Activated T-helper 9 cell treated with anti-CD3 and anti-CD28 coated beads, Interleukin-2, amount 50 U/mL, for 16 hours (primary cell): ENCODE data around the gene CYP27C1.

ENCODE experiments used
- DNase-seq: peaks from one replicate; pipeline ENCODE4 v3.0.0-alpha.2; 2020; ENCODE audit warnings: low read depth

The CYP27C1 gene

GRCh38 chr2:127193164-127193966 is 26.7 kb downstream of the CYP27C1 start:
- DNase-seq: no peak

DNA sequence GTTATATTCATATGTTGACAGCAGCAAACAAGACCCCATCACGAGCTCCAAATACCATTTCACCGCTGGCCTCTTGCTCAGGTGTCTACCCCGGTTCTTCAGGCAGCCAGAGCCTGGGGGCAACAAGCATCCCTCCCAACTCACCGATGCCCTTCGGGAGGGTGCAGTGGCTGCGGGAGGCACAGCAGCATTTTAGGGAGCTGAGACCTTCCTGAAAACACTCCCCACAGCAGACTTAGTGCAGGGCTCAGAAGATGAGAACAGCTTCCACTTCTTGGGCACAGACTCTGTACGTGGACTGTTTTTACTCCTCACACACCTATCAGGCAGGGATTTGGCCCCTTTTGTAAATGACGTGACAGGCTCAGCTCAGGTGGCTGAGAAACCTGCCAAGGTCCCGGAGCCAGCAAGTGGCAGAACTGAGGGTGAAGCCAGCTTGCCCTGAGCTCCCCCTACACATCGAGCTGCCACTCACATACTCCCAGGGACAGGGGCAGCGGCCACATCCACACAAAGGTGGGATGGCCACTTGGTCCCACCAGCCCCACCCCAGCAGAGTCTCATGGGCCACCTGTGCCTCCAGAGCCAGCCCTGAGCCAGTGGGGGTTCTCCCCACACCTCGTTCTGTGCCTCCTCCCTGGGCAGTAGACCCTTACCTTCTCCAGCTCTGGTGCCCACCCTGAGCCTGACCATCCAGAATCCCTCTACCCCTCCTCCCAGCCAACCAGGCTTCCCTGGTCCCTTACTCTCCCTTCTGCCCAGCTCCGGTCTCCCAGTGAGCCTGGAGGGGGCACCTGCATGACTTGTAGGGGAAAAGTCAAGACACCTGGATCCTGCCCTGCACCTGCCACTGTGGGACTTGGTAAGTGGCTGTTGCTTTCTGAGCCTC is 28.5 kb downstream of the CYP27C1 start:
- DNase-seq: no peak

GRCh38 chr2:127188797-127189196 is 31.3 kb downstream of the CYP27C1 start:
- no peak for DNase-seq

GRCh38 chr2:127187831-127188230 is 32.3 kb downstream of the CYP27C1 start:
- DNase-seq: no peak

DNA sequence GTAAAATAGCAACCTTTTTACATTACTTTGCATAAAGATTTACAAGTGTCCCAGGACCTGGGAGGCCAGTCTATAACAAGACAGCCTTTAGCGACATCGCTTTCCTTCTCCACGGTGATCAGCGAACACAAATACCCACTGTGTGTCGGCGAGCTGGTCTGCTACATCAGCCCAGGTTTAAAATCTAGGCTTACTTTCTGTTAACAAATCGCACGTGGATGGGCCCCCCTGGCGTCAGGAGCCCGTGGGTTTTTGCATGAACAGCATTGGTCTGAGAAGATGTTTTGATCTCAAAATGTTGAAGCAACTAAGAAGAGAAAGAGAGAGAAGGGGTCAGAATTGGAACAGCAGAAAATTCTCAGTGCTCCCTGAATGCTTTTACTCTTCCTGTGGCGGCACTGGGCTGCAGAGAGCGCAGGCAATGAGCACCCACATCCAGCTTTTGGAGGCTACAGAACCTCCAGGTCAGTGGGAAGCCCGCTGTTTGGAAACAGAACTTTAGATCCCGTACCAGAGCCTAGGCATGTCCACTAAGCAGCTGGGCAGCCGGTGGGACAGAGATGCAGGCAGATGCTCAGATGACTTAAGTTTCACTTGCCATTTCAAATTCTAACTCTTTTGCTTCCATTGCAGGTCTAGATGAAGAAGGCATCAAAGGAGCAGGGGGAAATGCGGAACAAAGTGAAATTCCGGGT is 32.9 kb downstream of the CYP27C1 start:
- DNase-seq: no peak

DNA sequence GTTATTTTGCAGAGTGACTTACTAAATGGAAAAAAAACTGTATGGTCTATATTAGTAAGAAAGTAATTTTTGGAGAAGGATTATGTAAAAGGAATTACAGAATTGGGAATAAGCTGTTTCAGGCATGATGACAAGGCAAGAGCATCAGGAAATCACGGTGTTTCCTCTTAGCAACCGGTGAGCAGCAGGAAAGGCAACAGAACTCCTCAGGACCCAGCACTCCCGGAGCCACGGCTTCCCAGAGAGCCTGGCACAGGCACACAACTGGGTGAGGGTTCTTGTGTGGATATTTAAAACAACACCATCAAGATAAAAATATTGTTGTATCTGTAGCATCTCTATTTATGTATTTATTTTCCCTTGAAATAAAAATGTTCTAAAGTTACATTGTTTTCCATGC is 34.4 kb downstream of the CYP27C1 start:
- no peak for DNase-seq

DNA sequence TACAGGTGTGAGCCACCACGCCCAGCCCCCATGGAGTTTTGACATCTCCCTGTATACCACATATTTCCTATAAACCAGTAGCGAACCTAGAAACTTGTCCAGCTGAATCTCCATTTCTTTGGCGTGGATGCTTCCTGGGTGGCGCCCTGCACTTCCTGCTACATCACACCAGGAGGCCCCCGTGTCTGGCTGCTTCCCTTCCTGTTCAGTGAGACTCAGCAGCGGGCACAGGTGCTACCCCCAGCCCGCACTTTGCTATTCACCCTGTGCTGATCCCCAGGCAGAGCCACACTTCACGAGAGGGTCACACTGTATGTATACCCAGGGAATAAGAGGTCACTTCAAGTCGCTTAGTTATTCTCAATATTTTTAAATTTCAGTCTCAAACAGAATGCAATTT is 35.0 kb downstream of the CYP27C1 start:
- DNase-seq: no peak

DNA sequence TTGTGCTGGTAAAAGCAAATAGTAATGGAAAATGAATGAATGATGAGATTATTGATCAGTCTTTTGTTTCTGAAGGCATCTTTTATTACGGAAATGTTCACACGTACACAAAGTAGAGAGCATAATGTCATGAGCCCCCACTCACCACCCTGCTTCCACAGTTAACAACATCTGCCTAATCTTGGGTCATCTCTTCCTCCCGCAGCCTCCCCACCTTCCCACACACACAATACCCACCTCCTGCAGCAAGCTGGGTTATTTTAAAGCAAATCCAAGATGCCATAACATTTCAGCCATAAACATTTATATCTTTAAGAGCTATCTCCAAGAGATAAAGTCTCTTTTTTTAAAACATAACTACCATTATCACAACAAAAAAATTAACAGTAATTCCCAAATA is 36.3 kb downstream of the CYP27C1 start:
- DNase-seq: no peak

DNA sequence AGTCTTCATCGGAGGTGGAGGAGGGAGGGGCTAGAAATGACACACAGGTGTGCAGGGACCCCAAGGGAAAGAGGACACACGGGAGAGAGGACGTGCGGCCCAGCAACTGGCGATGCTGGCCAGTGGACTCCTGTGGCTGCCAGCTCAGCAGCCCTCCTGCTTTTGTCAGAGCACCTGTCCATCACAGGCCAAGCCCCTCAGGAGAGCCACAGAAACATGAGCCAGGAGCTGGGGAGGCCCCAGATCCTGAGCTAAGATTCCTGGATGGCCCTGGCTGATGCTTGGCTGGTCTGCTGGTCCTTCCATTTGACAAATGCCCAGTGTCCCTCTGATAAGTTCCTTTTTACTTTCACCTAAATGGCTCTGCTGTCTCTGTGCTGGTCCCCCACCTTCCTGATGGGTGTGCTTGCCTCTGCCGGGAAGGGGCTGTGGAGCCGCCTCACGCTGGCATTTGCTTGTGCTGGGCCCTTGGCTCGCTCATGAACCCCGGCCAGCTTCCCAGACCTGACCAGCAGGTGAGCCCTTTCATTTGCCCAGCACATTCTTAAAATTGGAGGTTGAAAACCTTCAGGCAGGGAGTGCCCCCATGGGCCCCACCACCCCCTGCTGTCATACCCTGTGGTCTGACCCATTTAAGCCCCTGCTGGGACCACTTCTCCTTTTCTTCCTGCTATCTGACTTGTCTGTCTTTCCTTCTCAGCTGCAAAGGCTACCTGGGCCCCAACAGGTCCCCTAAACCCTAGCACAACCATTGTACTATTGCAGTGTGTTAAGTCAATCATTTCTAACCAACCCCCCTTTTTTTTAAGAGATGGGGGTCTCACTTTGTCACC is 37.3 kb downstream of the CYP27C1 start:
- no peak for DNase-seq

GRCh38 chr2:127181851-127182250 is 38.2 kb downstream of the CYP27C1 start:
- no peak for DNase-seq

- no peak for DNase-seq
Measured at GRCh38 chr2:127179766-127180165, 40.3 kb downstream of the CYP27C1 start.

DNA sequence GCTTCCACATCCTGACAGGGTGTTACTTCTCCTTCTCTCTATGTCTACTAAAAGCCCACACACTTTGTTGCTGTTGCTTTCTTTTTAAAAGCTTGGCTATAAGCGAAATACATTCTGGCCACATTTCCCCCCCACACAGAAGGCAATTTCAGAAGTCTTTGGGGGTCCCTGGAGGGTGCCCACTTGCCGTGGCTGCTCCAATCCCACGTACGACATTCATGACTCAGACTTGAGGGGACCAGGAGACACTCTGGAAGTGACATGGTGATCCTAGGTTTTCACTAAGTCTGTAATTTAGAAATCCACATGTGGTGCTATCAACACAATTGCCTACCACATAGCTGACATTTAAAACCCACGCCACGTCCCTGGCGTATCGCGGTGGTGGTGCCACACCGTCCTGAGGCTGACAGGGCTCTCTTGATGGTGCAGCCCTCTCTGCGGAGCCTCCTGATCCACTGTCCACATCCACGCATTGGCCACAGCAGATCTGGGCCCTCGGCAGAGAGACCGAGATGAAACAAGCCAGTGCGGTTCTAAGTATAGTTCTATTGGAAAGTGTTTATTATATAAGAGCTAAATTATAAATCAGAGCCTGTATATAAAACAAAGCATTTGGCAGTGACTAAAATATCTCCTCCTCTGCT is 42.4 kb downstream of the CYP27C1 start:
- DNase-seq: no peak

- no peak for DNase-seq
Measured at GRCh38 chr2:127176371-127177311, 43.5 kb downstream of the CYP27C1 start.

GRCh38 chr2:127175751-127176354 is 44.2 kb downstream of the CYP27C1 start:
- DNase-seq: no peak

DNA sequence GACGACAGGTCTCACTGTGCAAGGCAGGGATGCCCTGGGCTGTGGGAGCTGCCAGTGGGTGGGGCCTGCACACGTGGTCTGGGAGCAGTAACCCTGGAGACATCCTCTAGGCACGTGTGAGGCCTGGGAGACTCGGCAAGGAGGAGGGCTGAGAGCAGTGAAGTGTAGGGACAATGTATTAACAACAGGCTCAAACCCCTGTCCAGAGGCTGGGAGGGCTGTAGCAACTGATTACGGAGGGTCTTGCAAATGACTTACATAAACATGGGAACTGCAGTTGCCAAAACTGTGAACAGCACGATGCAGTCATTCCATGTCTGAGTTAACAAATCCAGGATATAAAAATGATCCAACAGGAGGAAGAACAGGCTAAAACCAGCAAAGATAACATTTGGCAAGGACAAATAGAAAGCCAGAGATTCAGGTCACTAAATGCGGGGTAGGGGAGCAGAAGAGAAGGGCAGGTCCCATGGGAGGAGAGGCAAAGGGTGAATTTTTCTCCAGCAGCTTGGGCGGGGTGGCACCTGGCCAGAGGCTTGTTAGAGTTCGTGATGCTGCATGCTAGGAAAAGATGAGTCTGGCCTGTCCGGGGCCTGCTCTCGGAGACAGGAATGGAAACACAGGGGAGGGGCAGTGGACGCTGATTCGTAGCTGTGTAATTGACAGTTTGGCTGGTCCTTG is 44.9 kb downstream of the CYP27C1 start:
- DNase-seq: no peak

DNA sequence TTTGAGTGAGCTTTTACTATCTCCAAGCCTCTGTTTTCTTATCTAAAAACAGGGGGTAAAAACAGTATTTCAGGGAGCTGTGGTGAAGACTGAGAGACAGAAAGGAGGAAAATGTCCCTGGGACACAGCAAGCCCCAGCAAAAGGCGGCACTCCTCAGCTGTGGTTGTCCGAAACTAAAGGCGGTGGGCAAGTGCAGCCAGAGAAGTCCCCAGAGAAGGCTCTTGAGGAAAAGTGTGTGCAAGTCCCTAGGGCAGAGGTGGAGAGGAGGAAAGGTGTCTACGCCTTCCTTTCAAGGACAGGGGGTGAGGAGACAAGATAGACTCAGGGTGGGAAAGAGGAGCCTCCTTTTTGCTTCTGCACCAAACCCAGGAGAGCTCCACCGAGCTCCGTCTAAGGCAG is 45.5 kb downstream of the CYP27C1 start:
- no peak for DNase-seq

DNA sequence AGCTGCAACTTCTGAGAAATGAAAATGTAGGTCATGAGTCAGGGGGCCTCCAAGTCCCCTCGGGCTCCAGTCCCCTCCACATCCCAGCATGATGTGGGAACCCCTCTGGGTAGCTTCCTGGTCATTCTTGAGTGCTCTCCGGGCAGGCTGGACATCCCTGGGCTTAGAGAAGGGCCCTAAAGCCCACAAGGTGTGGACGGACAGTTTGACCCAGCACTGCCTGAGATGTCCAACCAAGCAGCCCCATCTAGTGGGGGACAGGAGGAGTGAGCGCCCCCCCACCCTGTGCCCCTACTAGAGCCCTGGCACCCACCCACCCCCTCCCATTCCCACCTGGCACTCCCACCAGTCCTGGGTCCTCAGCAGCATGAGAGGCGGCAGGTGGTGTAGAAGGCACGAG is 46.0 kb downstream of the CYP27C1 start:
- no peak for DNase-seq

DNA sequence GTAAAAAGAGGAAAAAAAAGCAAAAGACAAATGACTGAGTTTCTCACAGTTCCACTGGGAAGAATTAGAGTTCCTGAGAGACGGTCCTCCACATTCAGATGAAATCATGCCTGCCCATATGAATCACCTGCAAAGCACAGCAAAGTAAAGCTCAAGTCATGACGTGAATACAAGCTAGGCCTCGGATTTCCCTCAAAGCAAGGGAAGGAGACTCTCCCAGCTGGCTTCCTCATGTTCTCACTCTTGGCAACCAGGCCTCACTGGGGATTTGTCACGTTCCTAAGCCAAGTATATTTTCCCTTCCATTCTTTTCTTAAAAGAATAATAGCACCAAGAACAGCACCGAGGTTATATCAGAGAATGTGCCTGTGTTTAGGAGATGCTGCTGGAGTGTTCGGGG is 47.0 kb downstream of the CYP27C1 start:
- DNase-seq: no peak

DNA sequence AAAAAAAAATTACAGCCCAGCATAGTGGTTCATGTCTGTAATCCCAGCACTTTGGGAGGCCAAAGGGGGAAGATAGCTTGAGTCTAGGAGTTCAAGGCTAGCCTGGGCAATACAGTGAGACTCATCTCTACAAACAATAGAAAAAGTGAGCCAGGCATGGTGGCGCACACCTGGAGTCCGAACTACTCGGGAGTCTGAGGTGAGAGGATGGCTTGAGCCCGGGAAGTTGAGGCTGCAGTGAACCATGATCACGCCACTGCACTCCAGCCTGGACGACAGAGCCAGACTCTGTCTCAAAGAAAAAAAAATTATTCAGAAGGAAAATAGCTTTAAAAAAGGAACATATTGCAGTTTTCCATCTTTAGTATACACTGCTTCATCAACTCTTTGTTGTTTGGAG is 47.8 kb downstream of the CYP27C1 start:
- DNase-seq: no peak
